Ishikawa (cell line): ENCODE data around the gene PRKD2.

Source experiments
- CEBPB ChIP-seq: IDR thresholded peaks from 2 replicates; pipeline ENCODE4 v1.6.1; 2012
- CREB1 ChIP-seq: IDR thresholded peaks from 2 replicates; pipeline ENCODE4 v1.6.1; 2012; ENCODE audit warnings: low read depth
- EGR1 ChIP-seq: IDR thresholded peaks from 2 replicates; pipeline ENCODE4 v1.6.1; 2012
- EP300 ChIP-seq: IDR thresholded peaks from 2 replicates; pipeline ENCODE4 v1.6.1; 2012; ENCODE audit warnings: borderline replicate concordance
- FOXM1 ChIP-seq: IDR thresholded peaks from 2 replicates; pipeline ENCODE4 v1.6.1; 2012; ENCODE audit warnings: low read depth, borderline replicate concordance
- NFIC ChIP-seq: IDR thresholded peaks from 2 replicates; pipeline ENCODE4 v1.6.1; 2012
- RAD21 ChIP-seq: IDR thresholded peaks from 2 replicates; pipeline ENCODE4 v1.6.1; 2012; ENCODE audit warnings: low read depth
- REST ChIP-seq: IDR thresholded peaks from 2 replicates; pipeline ENCODE4 v1.6.1; 2012; ENCODE audit warnings: low read depth, mild to moderate bottlenecking
- TAF1 ChIP-seq: IDR thresholded peaks from 2 replicates; pipeline ENCODE4 v1.6.1; 2012; ENCODE audit warnings: low read depth, mild to moderate bottlenecking
- TCF12 ChIP-seq: IDR thresholded peaks from 2 replicates; pipeline ENCODE4 v1.6.1; 2012; ENCODE audit warnings: low read depth
- TEAD4 ChIP-seq: IDR thresholded peaks from 2 replicates; pipeline ENCODE4 v1.6.1; 2012
- YY1 ChIP-seq: IDR thresholded peaks from 2 replicates; pipeline ENCODE4 v1.6.1; 2012; ENCODE audit warnings: low read depth
- ZBTB7A ChIP-seq: IDR thresholded peaks from 2 replicates; pipeline ENCODE4 v1.6.1; 2012; ENCODE audit warnings: low read depth
- TF ChIP-seq, protein P1 (sequence below): IDR thresholded peaks from 2 replicates; pipeline ENCODE4 v1.6.1; 2012
- TF ChIP-seq, protein P2 (sequence below): IDR thresholded peaks from 2 replicates; pipeline ENCODE4 v1.6.1; 2012

The PRKD2 gene

GRCh38 chr19:46720503-46721239 lies 3.8 kb upstream of the PRKD2 start:
- TF ChIP-seq TCF12 (no peak), ZBTB7A (no peak), TAF1 (no peak), EP300 (no peak)
- TF ChIP-seq, protein P1, sequence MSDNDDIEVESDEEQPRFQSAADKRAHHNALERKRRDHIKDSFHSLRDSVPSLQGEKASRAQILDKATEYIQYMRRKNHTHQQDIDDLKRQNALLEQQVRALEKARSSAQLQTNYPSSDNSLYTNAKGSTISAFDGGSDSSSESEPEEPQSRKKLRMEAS: no peak

DNA sequence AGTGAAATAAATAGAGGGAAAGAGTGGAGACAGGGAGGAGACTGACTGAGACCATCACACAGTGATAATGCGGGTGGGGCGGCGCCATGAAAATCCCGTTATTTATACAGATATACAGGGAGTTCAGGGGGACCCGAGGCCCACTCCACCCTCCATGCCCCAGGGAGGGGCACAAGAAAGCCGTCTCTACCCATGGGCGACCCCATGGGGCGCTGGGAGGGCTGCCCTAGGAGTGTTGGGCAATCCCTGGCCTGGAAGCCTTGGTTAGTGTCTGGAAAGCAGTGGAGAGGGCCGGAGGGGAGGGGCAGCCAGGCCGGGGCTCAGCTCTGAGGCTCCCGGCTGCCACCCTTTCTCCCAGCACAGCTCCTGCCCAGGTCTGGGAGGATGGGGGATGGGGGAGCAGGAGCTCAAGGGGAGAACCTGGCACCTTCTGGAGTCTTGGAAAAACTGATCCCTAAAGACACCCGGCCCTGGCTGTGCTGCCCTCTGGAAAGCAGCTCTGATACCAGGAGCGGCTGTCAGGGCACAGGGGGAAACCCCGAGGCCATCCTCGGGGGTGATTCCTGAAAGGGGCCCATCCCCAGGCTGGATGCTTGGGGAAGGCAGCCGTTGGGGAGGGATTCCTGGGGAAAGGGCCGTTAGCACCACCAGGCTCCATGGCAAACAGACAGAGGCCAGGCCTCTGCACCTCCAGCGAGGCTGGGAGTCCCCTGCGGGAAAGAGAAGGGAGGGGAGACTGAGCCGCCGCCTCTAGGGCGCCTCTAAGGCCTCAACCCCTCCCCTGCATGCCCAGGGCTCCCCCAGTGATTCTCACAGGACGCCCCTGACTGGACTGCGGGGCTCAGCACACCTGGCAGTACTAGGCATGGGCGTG lies 3.0 kb upstream of the PRKD2 start:
- TF ChIP-seq TAF1 (no peak), CREB1 (no peak), EGR1 (no peak), TCF12 (no peak), NFIC (no peak), YY1 (no peak), CEBPB (no peak), ZBTB7A (no peak), REST (no peak), FOXM1 (no peak), EP300 (no peak), RAD21 (no peak), TEAD4 (no peak)
- TF ChIP-seq, protein P2, sequence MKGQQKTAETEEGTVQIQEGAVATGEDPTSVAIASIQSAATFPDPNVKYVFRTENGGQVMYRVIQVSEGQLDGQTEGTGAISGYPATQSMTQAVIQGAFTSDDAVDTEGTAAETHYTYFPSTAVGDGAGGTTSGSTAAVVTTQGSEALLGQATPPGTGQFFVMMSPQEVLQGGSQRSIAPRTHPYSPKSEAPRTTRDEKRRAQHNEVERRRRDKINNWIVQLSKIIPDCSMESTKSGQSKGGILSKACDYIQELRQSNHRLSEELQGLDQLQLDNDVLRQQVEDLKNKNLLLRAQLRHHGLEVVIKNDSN: no peak
- TF ChIP-seq, protein P1: no peak

GRCh38 chr19:46718934-46719622 lies 2.2 kb upstream of the PRKD2 start:
- TF ChIP-seq YY1: no peak
- TF ChIP-seq ZBTB7A: no peak
- TF ChIP-seq, protein P1: no peak
- TF ChIP-seq TEAD4: no peak
- no peak for TF ChIP-seq EP300
- TF ChIP-seq NFIC: no peak
- TF ChIP-seq CREB1: no peak
- no peak for TF ChIP-seq REST
- TF ChIP-seq EGR1: no peak
- no peak for TF ChIP-seq RAD21
- no peak for TF ChIP-seq TAF1
- TF ChIP-seq CEBPB: no peak
- TF ChIP-seq FOXM1: no peak
- TF ChIP-seq TCF12: no peak
- TF ChIP-seq, protein P2: no peak

DNA sequence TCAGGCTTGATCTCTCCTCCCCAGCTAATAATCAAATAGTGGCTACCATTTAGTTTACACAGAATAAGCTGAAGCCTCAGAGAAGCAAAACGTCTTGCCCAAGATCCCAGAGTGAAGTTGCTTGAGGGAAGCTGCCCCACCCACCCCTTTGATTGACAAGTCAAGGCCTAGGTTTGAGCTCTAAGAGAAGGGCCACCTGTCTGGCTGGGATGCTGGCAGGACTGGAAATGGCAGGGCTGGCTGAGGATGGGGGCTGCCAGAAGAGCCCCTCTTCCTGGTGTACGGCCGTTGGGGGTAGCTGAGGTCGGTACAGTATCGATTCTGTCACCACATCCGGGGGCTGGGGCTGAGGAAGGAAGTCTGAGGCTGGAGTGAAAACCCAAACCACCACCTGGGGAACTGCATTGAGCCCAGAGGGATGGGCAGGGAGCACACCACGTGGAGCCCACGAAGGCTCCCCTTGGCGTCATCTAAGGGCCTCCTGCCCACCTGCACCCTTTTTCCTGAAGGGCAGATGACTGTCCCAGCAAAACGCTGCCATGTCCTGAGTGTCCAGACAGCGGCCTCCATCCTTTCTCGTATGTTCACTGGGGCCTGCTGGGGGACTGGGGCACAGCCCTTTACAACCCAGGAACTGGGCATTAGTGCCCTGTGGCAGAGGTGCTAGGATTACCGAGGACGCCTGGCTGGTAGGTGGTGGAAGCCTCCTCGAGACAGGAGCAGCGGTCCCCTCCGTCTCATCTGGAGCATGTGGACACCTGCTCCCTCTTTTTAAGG lies 1.4 kb upstream of the PRKD2 start:
- TF ChIP-seq FOXM1: no peak
- TF ChIP-seq TCF12: no peak
- no peak for TF ChIP-seq RAD21
- TF ChIP-seq, protein P1: no peak
- no peak for TF ChIP-seq NFIC
- no peak for TF ChIP-seq YY1
- no peak for TF ChIP-seq CREB1
- TF ChIP-seq ZBTB7A: no peak
- TF ChIP-seq CEBPB: no peak
- TF ChIP-seq, protein P2: no peak
- no peak for TF ChIP-seq EP300
